GM04503 (cell line): Measurements from ENCODE around the gene PCNX2.
"Not testable (repeated sequence)": the region's sequence is repeated elsewhere in the genome, so short reads cannot be mapped to it uniquely, and the experiment has no call there.

Source experiments
- DNase-seq: peaks from one replicate; pipeline ENCODE4 v3.0.0-alpha.2; 2012; ENCODE audit warnings: low read depth

The PCNX2 gene

DNA sequence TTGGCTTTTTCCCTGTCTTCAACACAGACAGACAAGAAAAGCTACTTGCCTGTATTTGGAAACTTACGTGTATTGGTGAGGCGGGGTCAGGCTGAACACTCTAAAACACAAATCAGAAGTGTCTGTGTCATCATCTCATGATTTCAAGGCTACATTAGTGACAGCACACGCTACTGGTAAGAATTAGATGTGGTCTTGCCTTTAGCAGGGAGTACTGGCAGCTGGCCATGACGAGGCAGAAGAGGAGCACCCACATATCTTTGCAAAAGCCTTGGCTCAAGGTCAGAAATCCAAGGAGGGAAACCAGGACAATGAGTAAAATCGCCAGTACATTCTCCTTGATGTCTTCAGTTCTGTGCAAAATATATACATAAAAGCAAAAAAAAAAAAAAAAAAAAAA is 77.7 kb downstream of the PCNX2 start:
- no peak for DNase-seq

DNA sequence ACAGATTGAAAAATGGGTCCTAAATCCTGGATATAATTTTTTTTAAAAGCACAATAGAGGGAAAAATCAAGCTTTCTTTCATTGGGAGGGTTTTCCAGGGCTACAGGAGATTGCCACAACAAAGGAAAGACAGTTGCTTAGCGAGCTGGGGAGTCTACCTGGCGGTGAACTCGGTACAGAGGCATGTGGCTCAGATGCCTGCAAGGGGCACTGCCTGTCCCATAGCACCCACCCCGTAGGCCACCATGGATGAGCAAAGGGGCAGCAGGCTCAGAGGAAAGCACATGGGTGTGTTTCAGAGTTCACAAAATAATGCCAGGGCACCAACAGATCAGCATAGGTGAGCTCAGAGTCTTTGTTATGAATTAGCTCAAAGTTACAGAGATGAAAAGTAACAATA is 79.5 kb downstream of the PCNX2 start:
- no peak for DNase-seq

DNA sequence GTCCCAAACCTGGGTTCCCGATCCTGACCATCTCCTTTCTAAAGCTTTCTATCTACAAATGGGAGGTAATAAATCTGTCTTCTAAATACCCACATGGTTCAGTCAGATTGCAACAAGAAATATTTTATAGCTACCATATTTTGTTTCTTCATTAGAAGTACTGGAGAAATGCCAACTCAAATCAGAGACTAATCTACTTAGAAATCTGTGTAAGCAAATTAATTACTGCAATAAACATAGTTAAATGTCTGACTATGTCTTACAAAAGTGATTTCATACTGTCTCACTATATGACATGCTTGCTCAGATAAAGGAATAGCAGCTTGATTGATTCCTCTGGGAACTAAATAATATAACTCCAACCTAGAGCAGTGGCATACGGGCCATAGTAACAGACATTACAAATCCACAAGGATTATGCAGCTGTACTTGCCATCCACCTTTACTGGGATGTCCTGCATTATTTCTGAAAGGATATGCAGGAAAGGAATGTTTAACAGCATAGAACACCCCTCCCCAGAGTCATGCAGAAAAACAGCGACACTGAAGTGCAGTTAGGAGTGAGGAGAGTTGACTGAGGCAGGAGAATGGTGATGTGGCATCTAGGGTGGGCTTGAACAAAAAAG is 80.3 kb downstream of the PCNX2 start:
- no peak for DNase-seq

DNA sequence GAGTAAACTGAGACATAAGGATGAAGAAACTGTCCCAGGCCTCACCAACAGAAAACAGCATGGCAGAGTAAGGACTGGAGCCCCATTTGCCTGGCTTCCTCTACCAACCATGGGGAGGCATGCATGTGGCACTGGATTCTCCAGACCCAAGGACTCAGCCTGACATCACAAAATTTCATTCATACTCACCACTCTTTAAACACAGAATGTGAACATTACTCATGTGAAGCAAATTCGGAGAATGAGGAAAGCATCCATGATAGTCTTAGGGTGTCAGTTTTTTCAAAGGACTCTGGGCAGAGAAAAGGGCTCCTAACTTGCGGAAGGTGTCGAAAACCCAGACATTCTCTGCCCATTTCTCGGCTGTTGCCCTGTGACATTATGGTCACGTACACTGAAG is 83.9 kb downstream of the PCNX2 start:
- no peak for DNase-seq

DNA sequence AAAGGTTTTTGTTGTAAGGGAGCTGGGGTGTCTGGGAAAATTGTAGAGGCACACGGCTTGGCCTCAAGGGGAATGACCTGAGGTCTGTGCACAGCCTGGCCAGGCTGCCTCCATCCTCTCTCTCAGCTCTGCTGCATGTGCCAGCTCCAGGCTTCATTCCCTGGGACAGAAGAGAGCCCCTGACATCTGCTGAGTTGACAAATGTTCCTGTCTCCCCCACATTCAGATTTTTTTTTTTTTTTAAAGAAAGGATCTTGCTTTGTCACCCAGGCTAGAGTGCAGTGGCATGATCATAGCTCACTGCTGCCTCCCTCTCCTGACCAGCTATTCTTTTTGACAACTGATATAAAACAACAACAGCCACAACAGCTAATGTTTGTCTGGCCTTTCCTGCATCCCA is 84.4 kb downstream of the PCNX2 start:
- DNase-seq: no peak

DNA sequence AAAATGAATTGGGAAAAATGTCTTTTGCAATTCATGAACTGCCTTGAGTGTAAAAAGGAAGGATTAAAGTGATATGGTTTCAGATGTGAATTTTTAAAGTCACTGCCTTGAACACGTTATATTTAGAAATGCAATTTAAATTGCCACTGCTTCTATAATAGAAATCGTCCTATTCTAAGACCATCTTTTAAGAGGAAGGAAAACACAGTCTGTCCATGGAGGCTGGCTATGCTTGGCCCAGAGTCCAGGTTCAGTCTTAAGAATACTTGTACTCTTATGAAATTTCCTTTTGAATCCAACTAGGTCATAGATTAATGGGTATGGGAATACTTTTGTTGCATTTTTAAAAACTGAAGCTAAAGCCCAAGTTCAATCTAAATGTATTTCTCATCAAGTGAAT is 86.0 kb downstream of the PCNX2 start:
- no peak for DNase-seq

DNA sequence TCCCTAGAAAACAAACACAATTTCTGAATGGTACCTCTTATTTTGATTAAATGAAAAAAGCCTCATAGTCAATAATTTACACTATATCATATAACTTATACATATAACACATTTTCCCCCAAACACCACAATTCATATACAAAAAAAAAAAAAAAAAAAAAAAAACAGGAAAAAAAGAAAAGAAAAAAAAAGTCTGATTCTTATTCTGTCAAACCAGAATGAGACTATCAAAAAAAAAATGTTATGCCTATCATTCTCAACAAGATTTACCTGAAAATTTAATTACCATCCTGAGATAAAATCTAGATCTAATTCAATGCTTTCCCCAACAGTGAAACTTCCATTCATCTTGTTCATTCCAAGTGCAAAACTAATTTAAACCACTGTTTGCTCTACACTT is 86.8 kb downstream of the PCNX2 start:
- DNase-seq: no peak

DNA sequence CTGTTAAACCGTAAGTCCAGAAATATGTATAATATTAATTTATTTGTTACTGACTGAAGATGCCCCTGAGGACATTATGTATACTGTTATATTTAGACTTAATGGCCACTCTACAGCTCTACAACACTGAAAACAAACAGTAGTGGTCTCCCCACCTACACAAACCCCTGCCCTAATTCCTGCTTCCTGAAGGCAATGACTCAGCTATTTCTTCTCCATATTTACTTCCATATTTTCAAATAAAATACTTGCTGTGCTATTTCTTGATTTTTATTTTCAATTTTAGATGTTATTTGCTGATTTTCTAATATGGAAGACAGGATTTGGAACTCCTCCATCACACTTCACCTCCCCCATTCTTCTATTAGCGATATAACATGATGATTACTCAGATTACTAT is 97.6 kb downstream of the PCNX2 start:
- DNase-seq: no peak

DNA sequence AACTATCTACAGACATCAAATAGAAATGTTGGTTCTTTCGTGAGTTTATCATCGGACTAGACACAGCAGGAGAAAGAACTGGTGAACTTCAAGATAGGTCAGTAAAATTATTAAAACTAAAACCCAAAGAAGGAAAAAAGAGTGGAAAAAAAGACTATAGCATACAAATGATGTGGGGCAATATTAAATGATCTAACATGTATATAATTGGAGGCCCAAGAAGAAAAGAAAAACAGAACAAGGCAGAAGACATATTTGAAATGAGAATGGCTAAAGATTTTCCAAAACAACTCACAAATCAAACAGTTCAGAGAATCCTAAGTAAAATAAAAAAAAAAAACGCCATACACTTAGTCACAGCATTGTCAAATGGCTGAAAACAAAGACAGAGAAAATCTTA is 101.8 kb downstream of the PCNX2 start:
- no peak for DNase-seq

DNA sequence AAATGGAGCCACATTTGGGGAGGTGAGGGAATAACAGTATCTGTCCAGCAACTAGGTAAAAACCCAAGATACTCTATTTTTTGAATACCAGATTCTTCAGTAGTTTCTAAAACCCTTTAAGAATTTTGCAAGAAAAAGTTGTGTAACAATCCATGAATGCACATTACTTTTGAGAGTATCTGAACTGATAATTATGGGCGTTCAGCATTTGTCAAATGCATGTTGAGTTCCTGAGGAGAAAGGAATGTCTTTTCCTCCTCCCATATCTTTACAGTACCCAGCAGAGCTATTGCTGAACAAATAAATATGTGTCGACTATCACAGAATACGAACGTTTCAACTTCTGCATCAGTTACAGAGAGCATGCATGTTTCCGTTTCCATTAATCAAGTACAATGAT is 104.5 kb downstream of the PCNX2 start:
- DNase-seq: no peak

DNA sequence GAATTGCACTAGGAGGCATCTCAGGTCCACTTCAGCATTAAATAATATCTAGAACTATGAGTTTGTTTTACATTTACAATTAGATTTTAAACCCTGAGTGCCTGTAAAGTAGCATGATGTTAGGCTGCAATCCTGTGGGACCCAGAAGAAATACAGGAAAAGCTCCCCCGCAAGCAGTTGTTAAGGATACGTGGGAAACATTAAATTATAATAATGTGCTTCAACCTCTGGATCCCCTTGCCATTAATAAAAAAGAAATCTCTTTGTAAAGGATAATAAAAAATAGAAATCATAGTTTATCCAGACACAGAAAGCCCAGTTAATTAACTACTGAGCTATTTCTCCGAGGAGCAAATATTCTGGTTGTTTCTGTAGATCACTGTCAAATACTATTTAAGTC is 106.0 kb downstream of the PCNX2 start:
- no peak for DNase-seq

DNA sequence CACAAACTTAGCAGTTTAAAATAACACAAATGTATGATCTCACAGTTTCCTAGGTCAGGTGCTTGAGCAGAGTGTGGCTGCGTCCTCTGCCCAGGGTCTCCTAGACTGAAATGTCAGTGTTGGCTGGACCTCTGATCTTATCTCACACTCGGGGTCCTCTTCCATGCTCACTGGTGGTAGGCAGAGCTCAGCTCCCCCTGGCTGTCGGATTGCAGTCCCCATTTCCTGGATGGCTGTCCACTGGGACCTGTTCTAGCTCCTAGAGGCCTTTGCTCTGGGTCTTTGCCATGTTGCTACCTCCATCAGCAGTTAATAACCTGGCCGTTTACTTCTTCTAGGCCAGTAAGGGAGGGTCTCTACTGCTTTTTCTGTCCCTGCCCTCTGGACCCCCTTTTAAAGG is 107.5 kb downstream of the PCNX2 start:
- DNase-seq: no peak

DNA sequence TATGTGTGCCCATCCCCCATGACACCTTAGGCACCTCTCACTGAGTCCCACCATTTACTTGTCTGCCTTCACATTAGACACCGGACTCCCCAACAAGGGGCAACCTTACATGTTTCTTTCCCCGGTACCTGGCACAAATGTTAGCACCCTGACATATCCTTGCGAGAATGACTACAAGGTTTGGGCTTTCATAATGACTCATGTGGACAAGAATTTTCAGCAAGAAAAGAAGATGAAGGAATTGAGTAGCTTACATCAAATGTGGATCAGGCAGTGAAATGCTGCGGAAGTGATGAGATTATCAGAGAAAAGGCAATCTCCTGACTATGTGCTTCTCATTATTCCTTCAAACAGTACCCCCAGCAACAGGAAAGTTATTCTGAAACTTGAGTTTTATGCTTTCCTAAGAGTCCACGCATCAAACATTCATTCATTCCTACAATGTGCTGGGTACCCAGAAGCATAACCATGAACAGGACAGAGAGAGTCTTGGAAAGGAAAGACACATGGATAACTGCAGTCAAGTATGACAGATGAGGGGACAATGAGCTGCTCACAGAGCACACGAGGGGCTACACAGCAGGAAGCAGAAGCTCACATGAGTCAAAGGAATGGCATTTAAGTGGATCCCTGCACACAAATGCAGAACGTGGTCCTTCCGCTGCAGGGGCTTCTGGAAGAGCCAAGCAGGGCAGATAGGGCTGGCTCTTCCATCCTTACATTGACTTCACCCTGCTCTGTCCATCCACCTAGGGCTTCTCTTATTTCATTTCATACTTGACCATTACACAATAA is 112.1 kb downstream of the PCNX2 start:
- DNase-seq: no peak

DNA sequence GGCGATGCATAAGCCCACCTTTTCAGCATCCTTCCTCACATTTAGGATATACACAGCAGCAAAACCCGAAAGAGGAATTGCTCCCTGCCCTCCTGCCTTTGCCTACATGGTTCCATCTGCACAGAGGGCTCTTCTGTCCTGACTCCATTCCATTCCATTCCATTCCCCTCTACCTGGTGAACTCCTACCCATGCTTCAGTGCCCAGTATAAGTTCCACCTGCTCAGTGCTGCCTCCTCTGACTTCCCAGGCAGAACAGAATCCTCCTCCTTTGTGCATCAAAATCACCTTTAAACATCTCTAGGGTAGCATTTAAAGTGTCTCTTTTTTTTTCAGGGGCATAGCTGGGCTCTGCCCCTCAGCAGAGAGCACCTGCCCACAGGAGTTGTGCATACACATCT is 112.9 kb downstream of the PCNX2 start:
- no peak for DNase-seq

DNA sequence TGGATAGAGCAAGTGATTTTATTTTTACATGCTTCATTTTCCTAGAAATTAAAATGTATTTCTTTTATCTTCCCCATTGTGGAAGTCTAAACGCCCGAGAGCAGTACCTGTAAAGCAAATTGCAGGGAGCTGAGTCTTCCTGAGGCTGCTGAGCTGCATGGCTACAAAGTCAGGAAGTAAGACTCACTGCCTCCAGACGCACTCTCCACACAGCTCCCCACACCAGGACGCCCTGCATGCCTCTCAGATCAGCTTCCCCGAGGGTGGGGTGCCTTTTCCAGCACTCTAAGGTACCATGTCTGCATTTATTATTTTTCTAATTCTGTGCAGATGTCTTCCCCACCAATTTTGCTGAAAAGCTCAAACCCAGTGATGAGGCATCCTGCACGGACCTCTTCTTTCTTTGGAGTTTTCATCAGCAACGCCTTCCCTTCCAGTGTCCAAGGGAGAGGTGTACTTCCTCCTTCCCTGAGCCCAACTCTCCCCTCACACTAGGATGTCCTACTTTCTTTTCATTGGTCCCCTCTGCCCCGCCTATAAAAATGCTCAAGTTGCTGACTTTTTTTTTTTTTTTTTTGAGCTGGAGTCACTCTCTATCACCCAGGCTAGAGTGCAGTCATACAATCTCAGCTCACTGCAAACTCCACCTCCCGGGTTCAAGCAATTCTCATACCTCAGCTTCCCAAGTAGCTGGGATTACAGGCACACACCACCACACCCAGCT is 114.7 kb downstream of the PCNX2 start:
- no peak for DNase-seq

DNA sequence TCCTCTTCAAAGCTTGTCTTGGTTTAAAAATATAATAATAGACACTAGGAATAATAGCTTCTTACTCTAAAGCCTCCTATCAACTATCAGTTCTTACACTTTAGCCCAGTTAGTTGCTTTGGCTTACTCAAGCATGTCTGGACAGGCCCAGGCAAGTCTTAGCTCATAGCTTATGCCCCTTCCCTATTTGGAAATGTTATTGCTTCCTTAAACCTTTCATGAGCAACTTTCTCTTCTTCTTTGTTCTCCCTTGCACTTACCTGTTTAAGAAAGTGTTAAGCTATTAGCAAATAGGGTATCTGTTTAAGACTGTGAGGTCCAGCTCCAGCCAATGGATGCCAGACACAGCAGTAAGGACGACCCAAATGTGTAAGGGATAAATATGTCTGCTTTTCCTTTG is 115.9 kb downstream of the PCNX2 start:
- not testable (repeated sequence) for DNase-seq

DNA sequence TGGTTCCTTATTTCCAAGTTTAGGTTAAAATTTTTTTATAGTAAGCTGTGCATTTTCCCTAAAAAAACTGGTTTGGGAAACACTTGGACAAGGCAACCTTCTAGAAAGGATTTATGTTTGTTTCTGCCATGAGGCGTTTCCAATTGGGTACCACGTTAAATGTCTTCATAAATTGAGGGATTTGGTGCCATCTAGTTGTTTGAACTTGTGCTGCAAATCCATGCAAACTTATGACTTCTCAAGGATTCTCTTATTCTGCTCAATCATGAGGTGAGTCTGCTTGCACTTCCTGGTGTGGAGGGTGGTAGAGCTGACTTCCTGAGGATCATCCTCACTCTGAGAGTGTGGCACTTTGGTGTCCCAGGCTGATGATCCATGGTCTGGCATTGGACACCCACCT is 123.3 kb downstream of the PCNX2 start:
- no peak for DNase-seq

DNA sequence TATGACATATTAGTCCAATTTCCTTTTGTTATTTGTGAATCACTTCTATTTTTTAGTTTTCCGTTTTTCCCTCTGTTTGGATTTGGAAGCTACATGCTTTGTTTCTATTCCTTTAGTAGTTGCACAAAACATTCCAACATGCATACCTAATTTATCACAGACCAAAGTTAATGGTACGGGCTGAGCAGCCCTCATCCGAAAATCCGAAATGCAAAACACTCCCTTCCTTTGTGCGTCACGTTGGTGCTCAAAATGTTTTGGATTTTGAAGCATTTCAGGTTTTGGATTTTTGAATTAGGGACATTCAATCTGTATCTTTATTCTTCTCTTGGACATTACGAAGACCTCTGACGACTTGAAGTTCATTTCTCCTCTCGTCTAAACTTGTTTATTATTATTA is 124.8 kb downstream of the PCNX2 start:
- no peak for DNase-seq

DNA sequence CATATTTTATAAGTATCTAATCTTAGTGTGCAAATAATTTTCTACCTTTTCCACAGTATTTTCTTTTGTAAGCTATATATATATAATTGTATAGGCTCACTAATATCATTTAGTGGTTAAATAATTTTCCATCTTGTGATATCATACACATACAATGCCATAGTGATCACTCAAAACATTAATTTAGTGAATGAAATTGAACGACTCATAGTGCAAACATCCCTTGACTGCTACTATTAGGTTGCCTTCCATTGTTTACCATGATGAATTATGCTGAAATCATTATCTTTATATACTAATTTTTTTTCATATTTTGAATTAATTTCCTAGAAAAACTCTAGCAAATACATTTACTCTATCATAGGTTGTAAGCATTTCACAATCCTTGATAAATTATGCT is 127.1 kb downstream of the PCNX2 start:
- DNase-seq: no peak

DNA sequence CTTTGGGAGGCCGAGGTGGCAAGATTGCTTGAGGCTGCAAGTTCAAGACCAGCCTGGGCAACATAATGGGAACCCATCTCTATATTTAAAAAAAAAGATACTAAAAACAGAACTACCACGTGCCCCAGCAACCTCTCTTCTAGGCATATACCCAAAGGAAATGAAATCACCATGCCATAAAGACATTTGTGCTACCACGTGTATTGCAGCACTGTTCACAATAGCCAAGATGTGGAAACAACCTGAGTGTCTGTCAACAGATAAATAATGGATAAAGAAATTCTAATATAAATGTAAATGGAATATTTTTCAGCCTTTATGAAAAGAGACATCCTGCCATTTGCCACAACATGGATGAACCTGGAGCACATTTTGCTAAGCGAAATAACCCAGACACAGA is 128.6 kb downstream of the PCNX2 start:
- no peak for DNase-seq

DNA sequence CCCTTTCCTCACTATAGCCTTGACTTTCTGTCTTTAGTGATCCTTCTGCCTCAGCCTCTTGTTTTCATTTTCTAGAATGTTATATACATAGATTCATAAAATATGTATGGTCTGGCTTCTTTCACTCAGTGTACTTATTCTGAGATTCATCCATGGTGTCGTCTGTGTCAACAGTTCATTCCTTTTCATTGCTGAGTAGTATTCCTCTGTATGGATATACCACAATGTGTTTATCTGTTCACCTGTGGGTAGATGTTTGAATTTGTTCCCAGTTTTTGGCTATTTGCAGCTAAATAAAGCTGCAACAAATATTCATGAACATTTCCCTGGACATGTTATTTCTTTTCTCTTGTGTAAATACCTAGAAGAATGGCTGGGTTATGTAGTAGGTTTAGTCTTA is 131.8 kb downstream of the PCNX2 start:
- no peak for DNase-seq

DNA sequence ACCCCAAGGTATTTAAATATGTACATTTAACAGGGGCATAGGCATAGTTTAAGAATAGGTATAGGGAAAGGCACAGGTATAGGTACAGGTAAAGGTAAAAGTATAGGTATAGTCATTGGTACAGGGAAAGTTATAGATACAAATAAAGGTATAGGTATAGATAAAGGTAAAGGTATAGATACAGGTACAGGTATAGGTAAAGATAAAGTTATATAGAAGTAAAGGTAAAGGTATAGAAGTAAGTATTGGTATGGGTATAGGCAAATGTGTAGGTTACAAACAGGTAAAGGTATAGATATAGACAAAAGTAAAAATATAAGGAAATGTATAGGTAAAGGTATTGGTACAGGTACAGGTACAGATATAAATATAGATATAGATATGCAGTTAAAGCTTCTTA is 137.2 kb downstream of the PCNX2 start:
- no peak for DNase-seq

DNA sequence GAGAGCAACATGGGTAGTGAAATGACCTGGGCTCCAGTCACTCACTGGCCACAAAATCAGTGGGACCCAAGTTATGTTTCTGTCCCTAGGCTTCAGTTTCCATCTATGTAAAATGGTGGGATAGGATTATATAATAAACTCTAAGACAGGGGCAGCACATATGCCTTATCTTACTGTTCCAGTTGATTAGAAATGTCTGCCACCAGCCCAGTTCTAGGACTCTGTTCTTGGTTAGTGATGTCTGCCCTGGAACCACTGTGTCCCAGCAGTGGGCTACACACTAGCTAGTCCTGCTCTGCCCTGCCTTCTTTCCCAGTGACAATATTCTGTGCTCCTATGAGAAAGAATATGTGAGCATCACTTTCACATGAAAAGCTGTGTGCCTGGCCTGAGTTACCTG is 138.3 kb downstream of the PCNX2 start:
- DNase-seq: no peak
